Measurements from ENCODE around the gene FOXR1.

Gene FOXR1

DNA sequence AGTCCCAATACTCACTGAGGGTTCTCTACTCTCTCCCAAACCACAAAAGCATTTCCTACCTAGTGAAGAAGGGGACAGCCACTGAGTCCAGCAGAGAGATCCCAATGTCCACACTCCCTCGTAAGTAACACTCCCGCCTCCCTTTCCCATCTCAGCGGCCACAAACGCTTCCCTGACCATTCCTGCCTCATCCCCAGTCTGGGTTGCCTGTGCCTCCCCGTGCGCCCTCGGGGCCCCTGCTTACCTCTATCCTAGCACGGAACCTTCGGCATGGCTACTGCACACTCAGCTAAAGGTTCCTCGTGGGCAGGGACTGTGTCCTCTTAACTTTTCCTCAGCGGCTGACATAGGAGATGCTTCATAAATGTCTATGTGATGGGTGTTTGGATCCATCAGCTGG, 14.0 kb upstream of the FOXR1 start:
- Histone ChIP-seq H4K20me1 (ENCODE audit: insufficient read depth, low read length) (no peaks in the 10 kb centered on the region), H3K36me3 (replicated peaks; ENCODE audit: insufficient read depth, low read length) (no peaks in the 10 kb centered on the region), H3K9me3 (replicated peaks; ENCODE audit: insufficient read depth, low read length) (no peaks in the 10 kb centered on the region), H3K79me2 (ENCODE audit: low read length) (no peaks in the 10 kb centered on the region), H3F3A (ENCODE audit: insufficient read depth, low read length) (no peaks in the 10 kb centered on the region), H3K27me3 (replicated peaks; ENCODE audit: insufficient read depth, low read length) (no peaks in the 10 kb centered on the region), H3K4me1 (ENCODE audit: low read length) (no peaks in the 10 kb centered on the region), H3K4me3 (ENCODE audit: low read length) (no peak overlapping the region), H3K4me2 (ENCODE audit: low read depth, low read length) (no peak overlapping the region), H3K9ac (ENCODE audit: low read length) (no peak overlapping the region), H3K27ac (ENCODE audit: low read length) (no peak overlapping the region), H2AFZ (ENCODE audit: low read length) (no peak overlapping the region), H3K9me2 (replicated peaks; ENCODE audit: insufficient read depth, low read length) (no peaks in the 10 kb centered on the region)
- TF ChIP-seq EZH2 (optimal IDR thresholded peaks at IDR 0.05; ENCODE audit: low read depth, low read length) (no peak), EZH2phosphoT487 (IDR thresholded peaks at IDR 0.05; ENCODE audit: low read length) (no peak), CTCF (IDR thresholded peaks at IDR 0.05; ENCODE audit: low read length) (no peak)
- no peak for DNase-seq

DNA sequence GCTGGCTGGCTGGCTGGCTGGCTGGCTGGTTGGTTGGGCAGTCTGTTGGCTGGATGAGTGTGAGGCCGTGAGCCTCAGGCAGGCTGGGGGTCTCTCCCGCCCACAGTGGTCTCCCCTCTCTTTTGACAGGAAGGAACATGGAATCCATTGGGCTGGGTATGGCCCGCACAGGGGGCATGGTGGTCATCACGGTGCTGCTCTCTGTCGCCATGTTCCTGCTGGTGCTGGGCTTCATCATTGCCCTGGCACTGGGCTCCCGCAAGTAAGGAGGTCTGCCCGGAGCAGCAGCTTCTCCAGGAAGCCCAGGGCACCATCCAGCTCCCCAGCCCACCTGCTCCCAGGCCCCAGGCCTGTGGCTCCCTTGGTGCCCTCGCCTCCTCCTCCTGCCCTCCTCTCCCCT, 13.6 kb upstream of the FOXR1 start:
- Histone ChIP-seq H2AFZ (ENCODE audit: low read length) (no peak overlapping the region), H3K9me2 (replicated peaks; ENCODE audit: insufficient read depth, low read length) (no peaks in the 10 kb centered on the region), H3K79me2 (ENCODE audit: low read length) (no peaks in the 10 kb centered on the region), H3K4me3 (ENCODE audit: low read length) (no peak overlapping the region), H3K4me1 (ENCODE audit: low read length) (no peaks in the 10 kb centered on the region), H3K27me3 (replicated peaks; ENCODE audit: insufficient read depth, low read length) (no peaks in the 10 kb centered on the region), H3K27ac (ENCODE audit: low read length) (no peak overlapping the region), H3K4me2 (ENCODE audit: low read depth, low read length) (no peak overlapping the region), H3F3A (ENCODE audit: insufficient read depth, low read length) (no peaks in the 10 kb centered on the region), H3K9me3 (replicated peaks; ENCODE audit: insufficient read depth, low read length) (no peaks in the 10 kb centered on the region), H3K36me3 (replicated peaks; ENCODE audit: insufficient read depth, low read length) (no peaks in the 10 kb centered on the region), H3K9ac (ENCODE audit: low read length) (no peak overlapping the region), H4K20me1 (ENCODE audit: insufficient read depth, low read length) (no peaks in the 10 kb centered on the region)
- TF ChIP-seq CTCF (IDR thresholded peaks at IDR 0.05; ENCODE audit: low read length) (no peak), EZH2 (optimal IDR thresholded peaks at IDR 0.05; ENCODE audit: low read depth, low read length) (no peak), EZH2phosphoT487 (IDR thresholded peaks at IDR 0.05; ENCODE audit: low read length) (no peak)
- no peak for DNase-seq

GRCh38 chr11:118958577-118958976, 13.0 kb upstream of the FOXR1 start:
- H3K4me1 ChIP-seq (ENCODE audit: low read length), result no peaks in the 10 kb centered on the region

More at GRCh38 chr11:118958577-118958976, 13.0 kb upstream of the FOXR1 start:
- Histone ChIP-seq H3K9me3 (replicated peaks; ENCODE audit: insufficient read depth, low read length) (no peaks in the 10 kb centered on the region), H3K9me2 (replicated peaks; ENCODE audit: insufficient read depth, low read length) (no peaks in the 10 kb centered on the region), H3K79me2 (ENCODE audit: low read length) (no peaks in the 10 kb centered on the region), H3K4me2 (ENCODE audit: low read depth, low read length) (no peak overlapping the region), H3K36me3 (replicated peaks; ENCODE audit: insufficient read depth, low read length) (no peaks in the 10 kb centered on the region), H2AFZ (ENCODE audit: low read length) (no peak overlapping the region), H3K4me3 (ENCODE audit: low read length) (no peak overlapping the region), H3K9ac (ENCODE audit: low read length) (no peak overlapping the region), H3K27me3 (replicated peaks; ENCODE audit: insufficient read depth, low read length) (no peaks in the 10 kb centered on the region), H4K20me1 (ENCODE audit: insufficient read depth, low read length) (no peaks in the 10 kb centered on the region), H3K27ac (ENCODE audit: low read length) (no peak overlapping the region), H3F3A (ENCODE audit: insufficient read depth, low read length) (no peaks in the 10 kb centered on the region)
- TF ChIP-seq CTCF (IDR thresholded peaks at IDR 0.05; ENCODE audit: low read length), result no peak
- TF ChIP-seq EZH2 (optimal IDR thresholded peaks at IDR 0.05; ENCODE audit: low read depth, low read length), result no peak
- no peak for TF ChIP-seq EZH2phosphoT487 (IDR thresholded peaks at IDR 0.05; ENCODE audit: low read length)
- no peak for DNase-seq
